Choroid plexus epithelial cell (primary cell): Measurements from ENCODE around the gene TSPAN2.

Source experiments
- DNase-seq: peaks from one replicate; pipeline ENCODE4 v3.0.0-alpha.2; 2010; ENCODE audit warnings: low read depth
- H3K4me3 ChIP-seq: 2 replicates; pipeline ENCODE4 v1.5.1; 2011; ENCODE audit warnings: low read depth, mild to moderate bottlenecking, control low read depth, low read length, moderate library complexity
- CTCF ChIP-seq: conservative IDR thresholded peaks from 2 replicates; pipeline ENCODE4 v1.5.1; 2011; ENCODE audit warnings: low read depth, mild to moderate bottlenecking, control low read depth, inconsistent platforms, low read length, moderate library complexity

The TSPAN2 gene

GRCh38 chr1:115088871-115089419, 358 bp downstream of the TSPAN2 start:
- DNase-seq, result no peak
- TF ChIP-seq CTCF, result no peak
- no peak overlapping the region for H3K4me3 ChIP-seq

- DNase-seq, result no peak
- no peak overlapping the region for H3K4me3 ChIP-seq
- no peak for TF ChIP-seq CTCF
These were observed 1.1 kb downstream of the TSPAN2 start for GRCh38 chr1:115088115-115088778.

GRCh38 chr1:115086176-115086830, 3.0 kb downstream of the TSPAN2 start:
- H3K4me3 ChIP-seq, result no peak overlapping the region
- DNase-seq, result no peak
- TF ChIP-seq CTCF, result no peak

GRCh38 chr1:115084902-115085511, 4.3 kb downstream of the TSPAN2 start:
- no peak overlapping the region for H3K4me3 ChIP-seq
- no peak for TF ChIP-seq CTCF
- no peak for DNase-seq

- no peak overlapping the region for H3K4me3 ChIP-seq
- no peak for TF ChIP-seq CTCF
These were observed 6.4 kb downstream of the TSPAN2 start for GRCh38 chr1:115082949-115083348.

GRCh38 chr1:115078708-115079107, 10.6 kb downstream of the TSPAN2 start:
- H3K4me3 ChIP-seq, result no peak overlapping the region
- DNase-seq, result no peak
- TF ChIP-seq CTCF, result no peak

More at GRCh38 chr1:115082949-115083348, 6.4 kb downstream of the TSPAN2 start:
- no peak for DNase-seq

- no peak for DNase-seq
- TF ChIP-seq CTCF, result no peak
- no peak overlapping the region for H3K4me3 ChIP-seq
These were observed 11.3 kb downstream of the TSPAN2 start for GRCh38 chr1:115077984-115078330.
